ENCODE results near the gene NPFF.

DNA sequence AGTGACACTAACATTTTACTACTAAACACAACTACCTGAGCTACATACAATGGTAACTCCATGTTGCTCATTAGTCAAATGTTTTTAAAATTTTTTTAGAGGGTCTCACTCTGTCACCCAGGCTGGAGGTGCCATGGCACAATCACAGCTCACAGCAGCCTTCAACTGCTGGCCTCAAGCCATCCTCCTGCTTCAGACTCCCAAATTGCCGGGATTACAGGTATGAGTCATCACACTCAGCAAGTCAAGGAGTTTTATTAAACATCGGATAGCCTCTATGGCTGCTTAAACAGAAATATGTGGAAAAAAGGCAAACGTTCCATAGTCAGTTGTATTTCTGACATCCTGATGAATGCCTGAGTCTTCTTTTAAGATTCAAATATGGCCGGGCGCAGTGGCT is 11.1 kb upstream of the NPFF start:
- no peak for TF ChIP-seq CTCF (conservative IDR thresholded peaks at IDR 0.05)
- no peak for TF ChIP-seq EZH2 (IDR thresholded peaks at IDR 0.05; ENCODE audit: low read depth)

Data from PC-9 (cell line).